IPS DF 4.7 (cell line): ENCODE measurements around the gene TREML2.
"Not testable (repeated sequence)": the region's sequence is repeated elsewhere in the genome, so short reads cannot be mapped to it uniquely, and the experiment has no call there.

Experiments
- DNase-seq: peaks from one replicate; pipeline ENCODE4 v3.0.0-alpha.2; 2013; ENCODE audit warnings: low spot score; ENCODE audit errors: extremely low read depth

TREML2 gene, protein sequence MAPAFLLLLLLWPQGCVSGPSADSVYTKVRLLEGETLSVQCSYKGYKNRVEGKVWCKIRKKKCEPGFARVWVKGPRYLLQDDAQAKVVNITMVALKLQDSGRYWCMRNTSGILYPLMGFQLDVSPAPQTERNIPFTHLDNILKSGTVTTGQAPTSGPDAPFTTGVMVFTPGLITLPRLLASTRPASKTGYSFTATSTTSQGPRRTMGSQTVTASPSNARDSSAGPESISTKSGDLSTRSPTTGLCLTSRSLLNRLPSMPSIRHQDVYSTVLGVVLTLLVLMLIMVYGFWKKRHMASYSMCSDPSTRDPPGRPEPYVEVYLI

DNA sequence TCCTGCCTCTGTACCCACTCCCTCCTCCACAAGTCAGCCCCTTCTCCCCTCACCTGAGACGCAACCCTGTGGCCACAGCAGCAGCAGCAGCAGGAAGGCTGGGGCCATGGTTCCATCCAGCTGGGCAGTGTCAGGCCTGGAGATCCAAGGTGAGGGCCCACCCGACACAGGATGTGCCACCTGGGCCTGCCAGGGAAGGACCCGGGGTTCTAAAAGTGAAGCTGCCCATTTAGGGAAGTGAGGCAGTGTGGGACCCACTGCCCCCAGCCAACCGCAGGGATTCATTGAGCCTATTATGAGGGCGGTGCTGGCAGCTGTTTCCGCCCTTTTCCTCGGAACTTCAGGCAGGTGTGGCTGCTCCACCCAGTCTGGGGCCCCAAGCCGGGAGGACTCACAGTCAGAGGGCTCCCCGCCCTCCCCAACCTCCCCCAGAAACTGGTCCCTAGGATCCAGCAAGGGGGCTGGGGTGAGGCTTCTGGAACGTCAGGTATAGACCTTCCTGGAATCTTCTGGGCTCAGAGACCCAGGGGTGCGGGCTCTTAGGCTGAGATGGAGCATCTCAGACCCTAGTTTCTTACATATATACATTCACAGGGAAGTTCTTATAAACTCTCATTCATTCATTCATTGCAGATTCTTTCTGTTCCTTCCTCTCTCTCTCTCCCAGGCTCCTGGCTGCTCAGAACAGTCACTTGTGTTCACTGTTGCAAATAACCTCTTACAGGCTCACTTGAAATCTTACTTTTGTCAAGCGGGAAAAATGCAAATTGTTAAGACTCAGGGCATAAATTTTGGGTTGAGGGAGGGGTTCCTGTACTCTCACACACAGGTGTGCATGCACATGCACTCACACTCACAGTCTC lies at the start of gene TREML2:
TSS of gene TREML2 (minus strand) at position 249 of the 863 bp plus-strand sequence. CDS start at position 108, 141 bp downstream.
- DNase-seq = no peak

DNA sequence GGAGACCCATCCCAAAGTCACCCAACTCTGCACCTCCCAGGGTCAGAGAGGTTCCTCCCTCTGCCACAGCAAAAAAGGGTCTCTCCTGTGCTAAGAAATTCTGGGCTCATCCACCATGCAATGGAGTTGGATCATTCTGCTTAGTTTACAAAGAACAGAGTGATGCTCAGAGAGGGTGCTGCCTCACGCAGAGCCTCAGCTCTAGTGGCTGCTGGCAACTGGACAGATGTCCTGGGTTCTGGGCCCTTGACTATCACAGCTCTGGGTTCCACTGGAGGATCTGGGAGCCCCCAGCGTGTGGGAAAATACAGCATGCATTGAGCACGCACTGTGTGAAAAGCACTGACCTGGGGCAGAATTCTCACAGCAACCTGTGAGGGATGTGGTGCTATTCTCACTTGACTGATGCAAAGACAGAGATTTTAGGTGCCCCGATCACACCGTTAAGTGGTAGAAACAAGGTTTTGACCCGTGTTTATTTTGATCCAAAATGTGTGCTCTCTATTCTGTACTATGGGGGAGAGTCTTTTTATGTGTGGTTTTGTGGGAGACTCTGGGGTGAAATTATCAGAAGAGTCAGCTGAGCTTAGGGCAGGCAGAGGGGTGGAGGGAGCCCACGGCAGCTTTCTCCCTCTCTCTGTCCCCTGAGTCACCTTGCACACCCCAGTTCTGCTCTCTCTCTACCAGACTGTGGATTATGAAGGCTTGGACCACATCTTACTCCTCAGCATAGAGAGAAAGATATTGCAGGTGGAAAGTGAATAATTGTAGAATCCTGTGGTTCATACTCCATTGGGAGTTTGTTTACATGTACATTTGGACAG lies 47.1 kb upstream of the TREML2 start:
- DNase-seq = no peak

DNA sequence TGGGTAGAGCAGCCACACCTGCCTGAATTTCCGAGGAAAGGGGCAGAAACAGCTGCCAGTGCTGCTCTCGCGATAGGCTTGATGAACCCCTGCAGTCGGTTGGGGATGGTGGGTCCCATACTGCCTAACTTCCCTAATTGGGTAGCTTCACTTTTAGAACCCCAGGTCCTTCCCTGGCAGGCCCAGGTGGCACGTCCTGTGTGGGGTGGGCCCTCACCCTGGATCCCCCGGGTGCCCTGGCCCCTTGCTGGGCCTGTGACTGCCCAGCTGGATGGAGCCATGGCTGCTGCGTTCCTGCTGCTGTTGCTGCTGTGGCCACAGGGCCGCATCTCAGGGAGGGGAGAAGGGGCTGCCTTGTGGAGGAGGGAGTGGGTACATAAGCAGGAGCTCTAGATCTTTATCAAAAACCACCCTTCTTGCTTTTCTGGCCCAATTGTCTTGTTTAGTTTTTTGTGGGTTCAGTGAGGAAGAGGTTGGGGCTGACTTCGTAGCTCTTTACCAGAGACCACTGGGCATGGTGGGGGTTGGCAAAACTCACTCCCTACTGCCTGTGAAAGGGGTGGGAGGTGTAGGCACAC lies 46.4 kb upstream of the TREML2 start:
- no peak for DNase-seq

DNA sequence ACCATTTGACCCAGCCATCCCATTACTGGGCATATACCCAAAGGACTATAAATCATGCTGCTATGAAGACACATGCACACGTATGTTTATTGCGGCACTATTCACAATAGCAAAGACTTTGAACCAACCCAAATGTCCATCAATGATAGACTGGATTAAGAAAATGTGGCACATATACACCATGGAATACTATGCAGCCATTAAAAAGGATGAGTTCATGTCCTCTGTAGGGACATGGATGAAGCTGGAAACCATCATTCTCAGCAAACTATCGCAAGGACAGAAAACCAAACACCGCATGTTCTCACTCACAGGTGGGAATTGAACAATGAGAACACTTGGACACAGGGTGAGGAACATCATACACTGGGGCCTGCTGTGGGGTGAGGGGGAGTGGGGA lies 45.6 kb upstream of the TREML2 start:
- not testable (repeated sequence) for DNase-seq

DNA sequence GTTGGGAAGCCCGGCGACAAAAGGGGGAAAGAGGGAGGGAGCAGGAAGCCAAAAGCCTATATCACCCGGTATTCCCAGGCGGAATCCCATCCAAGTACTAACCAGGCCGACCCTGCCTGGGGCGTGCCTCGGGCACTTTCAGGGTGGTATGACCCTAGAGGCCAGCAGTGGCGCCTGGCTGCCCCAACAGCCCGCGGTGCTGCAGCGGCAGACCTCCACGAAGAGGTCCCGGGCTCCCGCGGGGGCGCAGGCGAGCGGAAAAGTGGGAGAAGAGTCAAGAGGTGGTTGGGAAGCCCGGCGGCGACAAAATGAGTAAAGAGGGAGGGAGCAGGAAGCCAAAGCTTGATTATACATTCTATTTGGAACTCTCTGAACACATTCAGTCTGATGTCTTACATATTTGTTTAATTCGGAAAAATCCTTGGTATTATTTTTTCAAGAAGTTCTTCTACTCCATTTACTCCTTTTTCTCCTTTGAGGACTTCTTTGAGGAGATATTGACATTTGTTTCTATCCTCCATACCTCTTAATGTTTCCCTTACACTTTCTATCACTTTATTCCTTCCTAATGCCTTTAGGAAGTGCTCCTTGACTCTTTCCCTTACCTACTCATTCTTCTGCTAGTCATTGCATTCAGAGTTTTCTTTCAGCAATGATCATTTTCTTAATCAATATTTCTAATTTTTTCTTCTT lies 38.7 kb upstream of the TREML2 start:
- no peak for DNase-seq

DNA sequence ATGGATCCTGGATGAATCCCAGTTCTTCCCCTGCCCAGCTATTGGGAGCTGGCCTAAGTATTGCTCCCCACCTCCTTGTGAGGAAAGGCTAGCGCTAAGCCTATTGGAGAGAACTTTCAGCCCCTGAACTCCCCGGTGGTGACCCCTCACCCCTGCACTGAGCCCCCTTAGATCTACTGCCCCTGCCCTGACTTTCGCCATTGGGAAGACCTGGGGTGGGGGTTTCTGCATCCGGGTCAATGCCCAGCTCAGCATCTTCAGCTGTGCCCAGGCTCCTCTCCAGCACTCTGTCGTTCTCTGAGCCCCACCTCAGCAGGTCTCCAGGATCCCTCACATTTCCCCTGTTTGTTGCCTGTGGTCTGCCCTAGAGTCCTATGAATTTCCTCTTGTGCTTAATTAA lies 36.2 kb upstream of the TREML2 start:
- DNase-seq = no peak

DNA sequence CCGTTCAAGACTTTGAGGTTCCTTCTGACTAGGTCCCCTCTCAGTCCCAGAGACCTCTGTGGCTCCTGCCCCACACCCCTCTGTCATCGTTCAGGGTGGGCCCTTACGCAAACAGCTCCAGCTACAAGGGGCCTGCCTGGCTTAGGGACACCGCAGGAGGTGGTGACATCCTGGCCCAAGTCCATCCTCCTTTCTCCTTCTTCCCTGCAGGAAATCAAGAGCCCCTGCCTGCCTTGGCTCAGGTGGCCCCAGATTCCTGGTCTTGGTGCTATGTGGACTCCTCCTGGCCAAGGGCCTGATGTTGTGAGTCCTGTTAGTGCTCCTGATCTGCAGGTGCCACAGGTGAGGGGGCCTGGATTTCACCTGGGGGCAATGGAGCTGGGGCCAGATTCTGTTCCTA lies 35.3 kb upstream of the TREML2 start:
- no peak for DNase-seq

DNA sequence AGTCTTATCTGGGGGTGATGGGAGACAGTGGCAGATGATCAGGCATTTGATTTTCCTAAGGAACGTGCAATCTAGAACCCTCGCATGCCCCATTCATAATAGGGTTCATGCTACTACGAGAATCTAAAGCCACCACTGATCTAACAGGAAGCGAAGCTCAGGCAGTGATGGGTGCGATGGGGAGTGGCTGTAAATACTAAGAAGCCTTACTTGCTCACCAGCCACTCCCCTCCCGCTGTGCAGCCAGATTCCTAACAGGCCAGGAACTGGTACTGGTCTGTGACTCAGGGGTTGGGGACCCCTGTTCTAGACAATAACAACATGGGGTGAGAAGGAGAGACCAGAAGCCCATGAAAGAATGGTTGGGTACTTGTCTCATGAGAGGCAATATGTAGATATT lies 31.7 kb upstream of the TREML2 start:
- DNase-seq = no peak

DNA sequence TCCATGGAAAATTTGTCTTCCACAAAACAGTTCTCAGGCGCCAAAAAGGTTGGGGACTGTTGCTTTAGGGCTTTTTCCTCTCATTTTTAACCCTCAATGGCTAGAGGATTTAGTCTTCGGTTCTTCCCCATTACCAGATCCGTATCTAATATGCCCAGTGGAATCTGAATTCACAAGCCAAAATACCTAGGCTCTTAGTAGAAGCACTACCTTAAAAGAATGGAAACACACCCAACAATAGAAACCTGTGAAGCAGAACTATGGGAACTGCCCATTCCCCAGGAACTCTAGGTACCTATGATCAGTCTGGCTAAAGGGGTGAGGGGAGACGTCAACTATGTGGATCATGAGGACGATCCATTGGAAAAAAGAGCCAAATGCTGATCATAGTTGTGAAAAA lies 30.3 kb upstream of the TREML2 start:
- DNase-seq = no peak

DNA sequence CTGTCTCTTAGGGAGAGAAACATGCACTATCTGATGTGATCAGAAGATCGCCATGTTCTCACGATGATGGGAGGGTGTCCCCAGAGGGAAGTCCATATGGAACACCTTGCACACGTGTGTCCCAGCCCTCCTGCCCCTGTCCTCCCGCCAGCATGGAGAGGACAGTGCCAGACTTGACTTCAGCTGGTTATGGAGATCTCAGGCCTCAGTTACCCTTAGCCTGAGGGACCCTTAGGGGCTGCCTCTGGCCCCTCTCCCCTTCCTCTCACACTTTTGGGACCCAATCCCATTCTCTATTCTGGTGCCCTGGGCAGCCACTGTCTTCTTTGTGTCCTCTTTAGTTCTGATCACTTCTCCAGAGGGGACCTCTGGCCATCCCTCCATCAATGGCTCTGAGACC lies 28.8 kb upstream of the TREML2 start:
- no peak for DNase-seq

DNA sequence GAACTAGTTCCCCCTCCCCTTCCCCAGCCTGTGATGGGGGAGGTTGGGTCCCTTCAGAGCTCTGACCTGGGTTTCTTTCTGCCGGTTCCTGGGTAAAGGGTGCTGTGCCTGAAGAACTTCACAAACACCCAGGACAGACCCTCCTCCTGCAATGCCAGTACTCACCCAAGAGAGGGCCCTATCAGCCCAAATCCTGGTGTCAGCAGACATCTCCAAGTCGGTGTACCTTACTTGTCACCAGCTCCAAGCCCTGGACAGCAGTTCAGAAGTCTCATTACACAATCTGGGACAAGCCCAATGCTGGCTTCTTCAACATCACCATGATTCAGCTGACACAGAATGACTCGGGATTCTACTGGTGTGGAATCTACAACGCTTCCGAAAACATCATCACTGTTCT lies 27.7 kb upstream of the TREML2 start:
- DNase-seq = no peak

DNA sequence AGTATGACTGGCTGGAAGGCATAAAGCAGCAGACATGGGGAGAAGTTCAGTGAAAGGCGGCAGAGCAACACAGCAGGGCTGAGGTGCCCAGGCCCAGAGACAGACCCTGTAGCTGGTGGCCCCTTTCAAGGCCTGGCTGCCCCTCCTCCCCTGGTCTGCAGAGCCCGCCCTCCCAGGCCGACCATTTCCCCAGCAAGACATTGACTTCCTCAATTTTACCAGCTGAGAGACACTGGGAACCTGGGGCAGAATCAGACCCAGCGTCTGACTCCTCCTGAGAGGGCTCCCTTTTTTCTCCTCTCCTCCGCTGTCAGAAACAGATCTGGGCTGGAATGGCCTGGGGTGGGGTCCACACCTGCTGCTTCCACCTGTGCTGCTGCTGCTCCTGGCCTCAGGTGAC lies 27.1 kb upstream of the TREML2 start, which contains the start of gene TREML4:
TSS of gene TREML4 (plus strand) at position 254 of the 400 bp plus-strand sequence. CDS start at position 333, 79 bp downstream.
- DNase-seq = no peak

DNA sequence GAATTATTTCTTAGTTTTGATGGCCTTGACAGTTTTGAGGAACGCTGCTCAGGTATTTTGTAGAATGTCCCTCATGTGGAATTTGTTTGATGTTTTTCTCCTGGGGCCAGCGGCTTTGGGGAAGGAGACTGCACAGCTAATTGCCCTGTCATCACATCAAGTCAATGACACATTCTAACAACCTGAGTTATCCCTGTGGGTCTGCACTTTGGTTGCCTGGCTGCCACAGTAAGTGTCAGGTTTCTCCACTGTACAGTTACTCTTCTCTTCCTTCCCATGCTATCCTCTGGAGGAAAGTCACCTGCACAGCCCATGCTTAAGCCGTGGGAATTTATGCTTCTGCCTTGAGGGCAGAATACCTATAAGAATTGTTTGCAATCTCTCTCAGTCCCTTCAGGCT lies 25.8 kb upstream of the TREML2 start:
- no peak for DNase-seq

DNA sequence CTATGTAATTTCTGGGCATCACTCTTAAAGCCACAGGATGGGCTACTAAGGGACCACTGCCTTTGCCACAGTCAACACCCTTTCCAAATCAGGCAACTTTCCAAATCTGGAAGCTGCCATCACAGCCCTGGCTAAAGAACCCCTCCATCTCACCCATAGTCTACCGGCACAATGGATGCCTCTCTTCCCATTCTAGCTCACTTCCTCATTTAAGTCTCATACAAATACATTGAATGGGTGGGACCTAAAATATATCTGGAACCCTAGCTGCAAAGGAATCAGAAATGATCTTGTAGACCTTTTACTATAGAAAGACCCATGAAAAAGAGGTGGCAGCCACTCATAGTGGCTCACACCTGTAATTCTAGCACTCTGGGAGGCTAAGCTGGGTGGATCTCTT lies 23.9 kb upstream of the TREML2 start:
- DNase-seq = no peak

DNA sequence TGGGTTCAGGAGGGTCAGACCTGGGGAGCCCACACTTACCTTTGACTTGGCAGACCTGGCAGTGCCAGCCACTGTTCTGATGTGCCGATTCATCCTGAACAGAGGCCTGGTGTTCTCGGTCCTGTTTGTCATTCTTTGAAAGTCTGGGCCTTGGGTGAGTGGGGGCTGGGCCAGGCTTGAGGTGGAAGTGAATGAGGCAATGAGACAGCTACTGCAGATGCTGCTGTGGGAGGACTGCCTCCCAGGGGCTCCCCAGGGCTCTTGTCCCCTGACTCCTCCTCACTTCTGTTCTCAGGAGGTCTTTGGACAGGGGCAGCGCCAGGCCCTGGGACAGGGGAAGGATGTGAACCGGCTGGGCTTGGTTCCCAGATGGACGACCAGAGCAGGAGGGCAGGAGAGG lies 21.6 kb upstream of the TREML2 start:
- DNase-seq = no peak

DNA sequence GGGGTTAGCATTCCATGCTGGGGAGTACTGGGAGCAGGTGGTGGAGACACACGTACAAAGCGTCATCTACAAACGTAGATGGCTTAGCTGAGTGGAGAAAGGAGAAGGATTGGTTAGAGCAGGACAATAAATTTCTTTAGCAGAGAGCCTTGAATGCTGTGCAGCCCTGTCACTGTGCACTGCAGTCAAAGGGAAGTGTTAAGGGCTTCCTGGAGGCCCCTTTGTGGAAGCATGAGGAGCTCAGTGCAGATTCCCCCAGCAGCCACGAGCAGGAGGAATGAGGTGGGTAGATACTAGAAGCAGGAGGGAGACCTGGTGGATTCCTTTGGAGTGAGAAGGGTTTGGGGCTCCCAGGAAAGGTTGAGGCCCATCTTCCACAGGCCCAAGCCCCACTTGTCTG lies 21.1 kb upstream of the TREML2 start:
- no peak for DNase-seq

DNA sequence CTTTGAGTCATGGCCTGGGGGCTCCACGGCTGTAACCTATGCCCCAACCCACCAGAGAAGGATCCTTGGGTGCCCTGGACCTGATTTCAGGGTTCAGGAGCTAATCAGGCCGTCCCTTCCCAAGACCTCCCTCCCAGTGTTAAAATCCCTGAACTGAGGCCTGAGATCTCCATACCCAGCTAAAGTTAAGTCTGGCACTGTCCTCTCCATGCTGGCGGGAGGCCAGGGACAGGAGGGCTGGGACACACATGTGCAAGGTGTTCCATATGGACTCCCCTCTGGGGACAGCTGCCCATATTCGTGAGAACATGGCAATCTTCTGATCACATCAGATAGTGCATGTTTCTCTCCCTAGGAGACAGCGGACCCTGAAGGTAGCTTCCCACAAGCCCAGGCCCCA lies 15.7 kb upstream of the TREML2 start:
- DNase-seq = no peak

DNA sequence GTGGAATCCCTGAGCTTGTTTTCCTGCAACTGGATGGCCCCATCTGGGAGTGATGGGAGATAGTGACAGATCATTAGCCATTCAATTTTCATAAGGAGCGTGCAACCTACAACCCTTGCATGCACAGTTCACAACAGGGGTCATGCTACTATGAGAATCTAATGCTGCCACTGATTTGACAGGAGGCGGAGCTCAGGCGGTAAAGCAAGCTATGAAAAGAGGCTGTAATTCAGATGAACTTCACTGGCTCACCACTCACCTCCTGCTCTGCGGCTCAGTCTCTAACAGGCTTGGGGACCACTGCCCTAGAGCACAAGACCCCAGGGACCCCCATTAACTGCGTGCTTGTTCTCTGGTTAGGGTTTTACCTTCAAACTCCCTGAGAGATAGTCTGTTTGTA lies 14.8 kb upstream of the TREML2 start:
- DNase-seq = no peak

DNA sequence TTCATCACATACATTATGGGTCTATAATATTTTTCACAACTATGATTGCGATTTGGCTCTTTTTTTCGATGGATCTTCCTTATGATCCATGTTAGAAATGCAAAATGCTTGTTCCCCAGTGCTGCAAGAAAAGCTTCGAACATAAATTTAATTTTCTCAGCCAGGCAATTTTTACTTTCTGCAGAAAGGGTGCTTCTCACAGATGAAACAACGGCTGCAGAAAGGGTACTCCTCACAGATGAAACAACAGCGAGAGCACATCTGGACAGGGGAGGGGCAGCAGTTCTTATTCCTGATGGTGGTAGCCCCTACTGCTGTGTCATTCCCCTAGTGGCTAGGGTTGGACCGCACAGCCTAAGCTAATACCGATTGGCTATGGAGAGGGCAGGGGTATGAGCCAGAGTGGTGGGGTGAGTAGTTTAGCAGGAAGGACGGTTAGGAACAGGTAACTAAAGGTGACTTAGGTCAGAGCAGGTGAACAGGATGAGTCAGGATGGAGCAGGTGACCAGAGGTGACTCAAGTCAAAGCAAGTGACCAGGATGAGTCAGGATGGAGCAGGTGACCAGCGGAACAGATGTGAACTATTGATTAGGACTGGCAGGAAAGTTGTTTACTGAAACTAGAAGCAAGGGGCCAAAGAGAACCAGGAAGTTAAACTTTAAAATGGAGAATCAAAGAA lies 13.8 kb upstream of the TREML2 start:
- no peak for DNase-seq
